ENCODE data around the gene KIF26B.

Gene KIF26B

GRCh38 chr1:245211761-245212160, 57.0 kb downstream of the KIF26B start:
- TF ChIP-seq, protein P1, sequence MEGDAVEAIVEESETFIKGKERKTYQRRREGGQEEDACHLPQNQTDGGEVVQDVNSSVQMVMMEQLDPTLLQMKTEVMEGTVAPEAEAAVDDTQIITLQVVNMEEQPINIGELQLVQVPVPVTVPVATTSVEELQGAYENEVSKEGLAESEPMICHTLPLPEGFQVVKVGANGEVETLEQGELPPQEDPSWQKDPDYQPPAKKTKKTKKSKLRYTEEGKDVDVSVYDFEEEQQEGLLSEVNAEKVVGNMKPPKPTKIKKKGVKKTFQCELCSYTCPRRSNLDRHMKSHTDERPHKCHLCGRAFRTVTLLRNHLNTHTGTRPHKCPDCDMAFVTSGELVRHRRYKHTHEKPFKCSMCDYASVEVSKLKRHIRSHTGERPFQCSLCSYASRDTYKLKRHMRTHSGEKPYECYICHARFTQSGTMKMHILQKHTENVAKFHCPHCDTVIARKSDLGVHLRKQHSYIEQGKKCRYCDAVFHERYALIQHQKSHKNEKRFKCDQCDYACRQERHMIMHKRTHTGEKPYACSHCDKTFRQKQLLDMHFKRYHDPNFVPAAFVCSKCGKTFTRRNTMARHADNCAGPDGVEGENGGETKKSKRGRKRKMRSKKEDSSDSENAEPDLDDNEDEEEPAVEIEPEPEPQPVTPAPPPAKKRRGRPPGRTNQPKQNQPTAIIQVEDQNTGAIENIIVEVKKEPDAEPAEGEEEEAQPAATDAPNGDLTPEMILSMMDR (IDR thresholded peaks at IDR 0.05; ENCODE audit: low read depth, low read length), result no peak
- H3K9me3 ChIP-seq (ENCODE audit: severe bottlenecking), result peaks cover 15% of the 10 kb centered on the region
- H3K4me3 ChIP-seq (ENCODE audit: low read depth, low read length), result no peak overlapping the region
- no peak for DNase-seq
- no peaks in the 10 kb centered on the region for H3K36me3 ChIP-seq
- H3K27ac ChIP-seq, result no peak overlapping the region
- H3K27me3 ChIP-seq (ENCODE audit: insufficient read depth, low read depth, severe bottlenecking), result no peaks in the 10 kb centered on the region

- TF ChIP-seq, protein P1 (IDR thresholded peaks at IDR 0.05; ENCODE audit: low read depth, low read length), result no peak
- DNase-seq, result no peak
- peaks cover 10% of the 10 kb centered on the region for H3K9me3 ChIP-seq (ENCODE audit: severe bottlenecking)
- no peak overlapping the region for H3K27ac ChIP-seq
- H3K4me3 ChIP-seq (ENCODE audit: low read depth, low read length), result no peak overlapping the region
- no peaks in the 10 kb centered on the region for H3K36me3 ChIP-seq
- no peaks in the 10 kb centered on the region for H3K27me3 ChIP-seq (ENCODE audit: insufficient read depth, low read depth, severe bottlenecking)
Observed at GRCh38 chr1:245212221-245212710, 57.5 kb downstream of the KIF26B start.

GRCh38 chr1:245213066-245213831, 58.5 kb downstream of the KIF26B start:
- TF ChIP-seq, protein P1 (IDR thresholded peaks at IDR 0.05; ENCODE audit: low read depth, low read length), result no peak
- H3K27ac ChIP-seq, result no peak overlapping the region
- no peak overlapping the region for H3K4me3 ChIP-seq (ENCODE audit: low read depth, low read length)
- peaks cover 2% of the 10 kb centered on the region for H3K9me3 ChIP-seq (ENCODE audit: severe bottlenecking)
- DNase-seq, result no peak
- H3K36me3 ChIP-seq, result no peaks in the 10 kb centered on the region
- H3K27me3 ChIP-seq (ENCODE audit: insufficient read depth, low read depth, severe bottlenecking), result no peaks in the 10 kb centered on the region

GRCh38 chr1:245215071-245215470, 60.3 kb downstream of the KIF26B start:
- TF ChIP-seq, protein P1 (IDR thresholded peaks at IDR 0.05; ENCODE audit: low read depth, low read length), result no peak
- H3K4me3 ChIP-seq (ENCODE audit: low read depth, low read length), result no peak overlapping the region
- no peak for DNase-seq
- no peaks in the 10 kb centered on the region for H3K27me3 ChIP-seq (ENCODE audit: insufficient read depth, low read depth, severe bottlenecking)
- H3K9me3 ChIP-seq (ENCODE audit: severe bottlenecking), result no peaks in the 10 kb centered on the region
- no peaks in the 10 kb centered on the region for H3K36me3 ChIP-seq
- no peak overlapping the region for H3K27ac ChIP-seq

DNA sequence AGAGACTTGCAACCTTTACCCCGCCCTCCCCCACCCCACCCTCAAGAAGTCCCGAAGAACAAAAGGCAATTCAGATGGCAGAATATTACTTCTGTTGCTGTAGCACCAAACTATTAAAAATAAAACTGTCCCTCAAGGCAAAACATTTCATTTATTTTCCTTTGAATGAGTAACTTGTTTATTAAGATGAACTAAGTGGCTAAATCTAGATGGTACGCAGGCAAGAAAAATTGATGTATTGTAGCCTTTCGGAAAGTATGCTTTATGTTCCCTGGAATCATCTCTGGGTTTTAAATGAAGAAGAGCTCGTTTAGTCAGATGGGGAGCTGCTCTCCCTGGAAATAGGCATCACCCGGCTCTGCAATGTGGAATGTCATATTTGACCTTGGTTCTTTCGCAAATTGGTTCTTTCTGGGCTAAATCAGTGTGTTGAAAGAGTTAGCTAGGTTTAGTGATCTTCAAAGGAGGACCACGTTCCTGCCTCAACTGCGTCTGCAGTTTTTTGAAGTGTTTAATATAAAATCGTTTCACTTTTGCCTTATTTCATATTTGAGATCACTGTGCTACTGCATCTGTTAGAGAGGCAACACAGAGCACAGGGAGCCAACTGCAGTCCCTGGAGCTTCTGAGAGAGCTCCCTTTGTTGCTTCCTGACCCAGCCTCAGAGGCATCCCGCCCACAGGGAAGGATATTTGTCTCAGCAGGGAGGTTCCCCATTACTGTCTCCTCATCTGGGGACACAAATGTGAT, 61.8 kb downstream of the KIF26B start:
- no peaks in the 10 kb centered on the region for H3K36me3 ChIP-seq
- DNase-seq, result no peak
- H3K4me3 ChIP-seq (ENCODE audit: low read depth, low read length), result no peak overlapping the region
- TF ChIP-seq, protein P1 (IDR thresholded peaks at IDR 0.05; ENCODE audit: low read depth, low read length), result no peak
- no peaks in the 10 kb centered on the region for H3K27me3 ChIP-seq (ENCODE audit: insufficient read depth, low read depth, severe bottlenecking)
- no peaks in the 10 kb centered on the region for H3K9me3 ChIP-seq (ENCODE audit: severe bottlenecking)
- no peak overlapping the region for H3K27ac ChIP-seq

Measured in WERI-Rb-1 (cell line).